B cell (primary cell): ENCODE data around the gene PALD1. TPM values are rescaled to one million over a fixed set of nuclear protein-coding genes. Genes with fewer than 3 reads are reported as not detected.

Source experiments
- ATAC-seq: fragments of 200-7000 bp; cut with Tn5 transposase; one replicate; pipeline ENCODE4 v1.10.0; 2021; ENCODE audit warnings: low read depth, mild to moderate bottlenecking, moderate number of reproducible peaks, moderate library complexity
- CTCF ChIA-PET: fragments of 350-600 bp; sonication (Branson Sonifier 250); formaldehyde crosslinking; loops from one replicate; lab custom pipeline; 2021; ENCODE audit warnings: antibody characterized with exemption, inconsistent platforms; lab: Charles Lee
- POLR2A ChIA-PET: fragments of 350-600 bp; sonication (Branson Sonifier 250); formaldehyde crosslinking; loops from one replicate; lab custom pipeline; 2021; ENCODE audit warnings: antibody characterized with exemption; lab: Charles Lee
- DNase-seq: peaks from one replicate; pipeline ENCODE4 v3.0.0; 2013
- H2AFZ ChIP-seq: 2 replicates; pipeline ENCODE4 v1.6.1; 2012; ENCODE audit warnings: mild to moderate bottlenecking, low read depth, low read length; ENCODE audit not compliant: insufficient read depth, poor library complexity, severe bottlenecking
- H3K27ac ChIP-seq, 2 donors: 1 replicate in 1 of 2; 2 replicates in 1 of 2; pipeline ENCODE4 v1.5.1; 2012 to 2013; ENCODE audit warnings: low read length in 2 of 2, mild to moderate bottlenecking in 2 of 2, moderate library complexity in 1 of 2
- H3K27me3 ChIP-seq, 4 experiments: fragments of 200-600 bp in 1 of 4; sonication (generic) in 1 of 4; replicated peaks in 1 of 4; 1 replicate in 2 of 4; 2 replicates in 2 of 4; pipeline versions ENCODE4 v1.6.1 to v1.7.0; 2013 to 2016; ENCODE audit warnings: low read length in 3 of 4, mild to moderate bottlenecking in 2 of 4, mixed read lengths in 1 of 4, moderate library complexity in 1 of 4; ENCODE audit not compliant: insufficient read depth in 4 of 4, control insufficient read depth in 3 of 4; ENCODE audit errors: control extremely low read depth in 1 of 4
- H3K36me3 ChIP-seq, 2 experiments: replicated peaks in 1 of 2; 1 replicate in 1 of 2; 2 replicates in 1 of 2; pipeline versions ENCODE4 v1.6.1 to v1.7.1; 2013; ENCODE audit warnings: low read length in 1 of 2; ENCODE audit not compliant: insufficient read depth in 2 of 2, control insufficient read depth in 1 of 2; ENCODE audit errors: control extremely low read depth in 1 of 2, extremely low read depth in 1 of 2
- H3K4me1 ChIP-seq, 2 donors: fragments of 200-600 bp in 1 of 2; sonication (generic) in 1 of 2; 1 replicate in 1 of 2; 2 replicates in 1 of 2; pipeline versions ENCODE4 v1.5.1 to v1.6.1; 2013 to 2017; ENCODE audit warnings: low read length in 2 of 2; ENCODE audit not compliant: control insufficient read depth in 2 of 2, insufficient read depth in 2 of 2
- H3K4me2 ChIP-seq: replicated peaks from 2 replicates; pipeline ENCODE3; 2012; ENCODE audit warnings: mild to moderate bottlenecking, low read depth, low read length; ENCODE audit not compliant: poor library complexity, severe bottlenecking
- H3K4me3 ChIP-seq, 5 experiments: fragments of 200-600 bp in 1 of 5; sonication (generic) in 1 of 5; 1 replicate in 3 of 5; 2 replicates in 2 of 5; pipeline versions ENCODE4 v1.5.1 to v1.7.0; 2011 to 2016; ENCODE audit warnings: low read length in 4 of 5, mild to moderate bottlenecking in 4 of 5, low read depth in 2 of 5, control low read depth in 1 of 5, moderate library complexity in 1 of 5; ENCODE audit not compliant: insufficient read depth in 1 of 5; ENCODE audit errors: control extremely low read depth in 1 of 5, extremely low read depth in 1 of 5
- H3K79me2 ChIP-seq: fragments of 200-600 bp; sonication (generic); one replicate; pipeline ENCODE4 v1.6.0; 2016; ENCODE audit warnings: low read length; ENCODE audit not compliant: control insufficient read depth, insufficient read depth
- H3K9ac ChIP-seq: fragments of 200-600 bp; sonication (generic); 2 replicates; pipeline ENCODE4 v1.6.1; 2017; ENCODE audit warnings: mild to moderate bottlenecking, low read length, moderate library complexity
- H3K9me3 ChIP-seq, 3 donors: one replicate each; pipeline versions ENCODE4 v1.6.1 to v1.7.1; 2013; ENCODE audit warnings: low read length in 2 of 3; ENCODE audit not compliant: control insufficient read depth in 2 of 3, insufficient read depth in 1 of 3; ENCODE audit errors: control extremely low read depth in 1 of 3
- H4K20me1 ChIP-seq: 2 replicates; pipeline ENCODE4 v1.6.0; 2012; ENCODE audit warnings: mild to moderate bottlenecking, low read length; ENCODE audit not compliant: insufficient read depth, control insufficient read depth, poor library complexity, severe bottlenecking
- H3K27ac Mint-ChIP-seq: one replicate; pipeline ENCODE4 v1.8.0; 2021; ENCODE audit warnings: mixed read lengths
- H3K27me3 Mint-ChIP-seq: one replicate; pipeline ENCODE4 v1.8.0; 2021; ENCODE audit warnings: mixed read lengths
- H3K4me1 Mint-ChIP-seq: one replicate; pipeline ENCODE4 v1.8.0; 2021; ENCODE audit warnings: mixed read lengths
- H3K4me3 Mint-ChIP-seq: one replicate; pipeline ENCODE4 v1.8.0; 2021; ENCODE audit warnings: mixed read lengths
- H3K9me3 Mint-ChIP-seq: one replicate; pipeline ENCODE4 v1.8.0; 2022; ENCODE audit warnings: mixed read lengths; ENCODE audit not compliant: insufficient read depth
- EZH2 ChIP-seq: IDR thresholded peaks from 2 replicates; pipeline ENCODE4 v1.6.1; 2012; ENCODE audit warnings: borderline replicate concordance, low read depth, mild to moderate bottlenecking, moderate library complexity, low read length; ENCODE audit not compliant: insufficient read depth, poor library complexity, severe bottlenecking
- WGBS: methylation state at CpG from one replicate; pipeline ENCODE4 v1.1.5; 2013; ENCODE audit warnings: missing lambda C conversion rate; ENCODE audit not compliant: insufficient coverage; 5-methylcytosine and 5-hydroxymethylcytosine counted together
- intact Hi-C: fragments of 100-400 bp; cut with micrococcal nuclease; formaldehyde crosslinking; loops from one replicate; pipeline ENCODE4 v1.10.0; 2022
- polyA plus RNA-seq: library from polyadenylated mRNA; depleted of rRNA; stranded (reverse); fragments of >200 nt; gene quantifications from 2 replicates; pipeline ENCODE4 v1.2.3, GENCODE V29; 2012
- total RNA-seq, 2 donors: library from RNA; stranded (reverse); fragments of 120-200 nt in 1 of 2; gene quantifications; 1 replicate in 1 of 2; 2 replicates in 1 of 2; pipeline versions ENCODE4 v1.2.3 to v1.2.4, GENCODE V29; 2013 to 2022
- TF ChIP-seq, protein P1 (sequence below): fragments of 200-600 bp; IDR thresholded peaks from one replicate; pipeline ENCODE4 v1.8.0; 2022; ENCODE audit warnings: antibody characterized with exemption, mild to moderate bottlenecking

The PALD1 gene
- total and polyA plus RNA-seq, 2 donors (not counting 1 experiment from before 2014, with no cell fraction given): 2.2 to 2.8 TPM

DNA sequence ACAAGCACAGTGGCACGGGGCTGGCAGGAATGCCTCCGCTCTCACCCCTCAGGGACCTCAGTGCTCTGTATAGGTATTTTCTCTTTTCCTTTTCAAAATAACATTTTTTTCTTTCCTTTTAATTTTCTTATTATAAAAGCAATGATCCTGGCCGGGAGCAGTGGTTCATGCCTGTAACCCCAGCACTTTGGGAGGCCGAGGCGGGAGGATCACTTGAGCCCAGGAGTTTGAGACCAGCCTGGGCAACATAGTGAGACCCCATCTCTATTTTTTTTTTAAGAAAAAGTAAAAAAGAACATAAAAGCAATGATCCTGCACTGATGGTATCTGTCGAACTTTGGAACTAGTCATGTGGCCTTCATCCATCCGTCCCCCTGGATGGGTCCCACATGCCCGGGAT, 120.8 kb downstream of the PALD1 start:
- Mint-ChIP-seq H3K27me3 (peaks cover 3% of the 10 kb centered on the region), H3K9me3 (no peaks in the 10 kb centered on the region), H3K27ac (no peak overlapping the region), H3K4me1 (no peaks in the 10 kb centered on the region), H3K4me3 (no peak overlapping the region)
- ChIA-PET CTCF (no interaction called here), POLR2A (no interaction called here)
- Histone ChIP-seq H3K4me3 (no peak overlapping the region), H3K27me3 (no peaks in the 10 kb centered on the region), H2AFZ (no peak overlapping the region), H3K79me2 (no peaks in the 10 kb centered on the region), H3K4me1 (no peaks in the 10 kb centered on the region), H3K36me3 (no peaks in the 10 kb centered on the region), H4K20me1 (no peaks in the 10 kb centered on the region), H3K9ac (no peak overlapping the region), H3K4me2 (no peak overlapping the region), H3K27ac (no peak overlapping the region), H3K9me3 (no peaks in the 10 kb centered on the region)
- no peak for ATAC-seq
- TF ChIP-seq, protein P1, sequence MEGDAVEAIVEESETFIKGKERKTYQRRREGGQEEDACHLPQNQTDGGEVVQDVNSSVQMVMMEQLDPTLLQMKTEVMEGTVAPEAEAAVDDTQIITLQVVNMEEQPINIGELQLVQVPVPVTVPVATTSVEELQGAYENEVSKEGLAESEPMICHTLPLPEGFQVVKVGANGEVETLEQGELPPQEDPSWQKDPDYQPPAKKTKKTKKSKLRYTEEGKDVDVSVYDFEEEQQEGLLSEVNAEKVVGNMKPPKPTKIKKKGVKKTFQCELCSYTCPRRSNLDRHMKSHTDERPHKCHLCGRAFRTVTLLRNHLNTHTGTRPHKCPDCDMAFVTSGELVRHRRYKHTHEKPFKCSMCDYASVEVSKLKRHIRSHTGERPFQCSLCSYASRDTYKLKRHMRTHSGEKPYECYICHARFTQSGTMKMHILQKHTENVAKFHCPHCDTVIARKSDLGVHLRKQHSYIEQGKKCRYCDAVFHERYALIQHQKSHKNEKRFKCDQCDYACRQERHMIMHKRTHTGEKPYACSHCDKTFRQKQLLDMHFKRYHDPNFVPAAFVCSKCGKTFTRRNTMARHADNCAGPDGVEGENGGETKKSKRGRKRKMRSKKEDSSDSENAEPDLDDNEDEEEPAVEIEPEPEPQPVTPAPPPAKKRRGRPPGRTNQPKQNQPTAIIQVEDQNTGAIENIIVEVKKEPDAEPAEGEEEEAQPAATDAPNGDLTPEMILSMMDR: no peak
- no peak for TF ChIP-seq EZH2
- WGBS: 91% methylated on average over 4 of the region's 8 CpGs
- intact Hi-C loops: no loop called here
- no peak for DNase-seq

DNA sequence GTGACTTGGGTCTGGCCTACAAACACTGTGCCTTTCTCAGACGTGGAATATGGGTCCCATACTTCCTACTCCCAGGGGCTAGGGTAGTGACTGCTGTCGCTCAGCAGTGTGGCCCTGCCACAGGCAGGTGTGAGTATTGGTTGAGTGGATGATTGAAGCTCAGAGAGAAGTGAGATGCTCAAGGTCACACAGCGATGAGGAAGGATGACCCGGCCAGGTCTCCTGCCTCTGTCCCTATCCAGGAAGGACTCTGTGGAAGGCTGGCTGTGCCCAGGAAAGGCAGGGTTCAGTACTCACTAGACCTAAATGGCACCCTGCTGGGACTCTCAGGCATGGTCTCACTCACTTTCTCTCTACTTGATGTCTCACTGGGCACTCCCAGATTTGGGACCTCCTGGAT, 121.2 kb downstream of the PALD1 start:
- Histone ChIP-seq H3K4me1 (no peaks in the 10 kb centered on the region), H3K9me3 (no peaks in the 10 kb centered on the region), H3K27me3 (no peaks in the 10 kb centered on the region), H2AFZ (no peak overlapping the region), H3K9ac (no peak overlapping the region), H3K79me2 (no peaks in the 10 kb centered on the region), H3K4me3 (no peak overlapping the region), H3K4me2 (no peak overlapping the region), H4K20me1 (no peaks in the 10 kb centered on the region), H3K36me3 (no peaks in the 10 kb centered on the region), H3K27ac (no peak overlapping the region)
- DNase-seq (no peak), ATAC-seq (no peak)
- H3K27ac Mint-ChIP-seq: no peak overlapping the region
- H3K9me3 Mint-ChIP-seq: no peaks in the 10 kb centered on the region
- H3K4me1 Mint-ChIP-seq: no peaks in the 10 kb centered on the region
- WGBS: 100% methylated on average over 2 of the region's 4 CpGs
- H3K27me3 Mint-ChIP-seq: peaks cover 3% of the 10 kb centered on the region
- ChIA-PET CTCF (no interaction called here), POLR2A (no interaction called here)
- intact Hi-C loops: no loop called here
- no peak overlapping the region for H3K4me3 Mint-ChIP-seq
- TF ChIP-seq EZH2: no peak
- TF ChIP-seq, protein P1: no peak
